Peyer's patch (tissue), 4 donors: ENCODE results near the gene BOC.

Experiments used
- CTCF ChIP-seq, 6 experiments: fragments of 450-650 bp in 4 of 6; fragments of 200-600 bp in 2 of 6; sonication (generic) in 1 of 6; IDR thresholded peaks; one replicate each; pipeline ENCODE4 v1.5.1; 2017 to 2019; ENCODE audit warnings: antibody characterized with exemption in 6 of 6, mild to moderate bottlenecking in 3 of 6, moderate library complexity in 1 of 6
- POLR2A ChIP-seq, 2 donors: fragments of 450-650 bp; IDR thresholded peaks; one replicate each; pipeline ENCODE4 v1.5.1; 2017; ENCODE audit warnings: antibody characterized with exemption in 2 of 2, mild to moderate bottlenecking in 2 of 2, moderate library complexity in 2 of 2

- TF ChIP-seq CTCF (IDR thresholded peaks at IDR 0.05) = no peak
- no peak for TF ChIP-seq POLR2A (IDR thresholded peaks at IDR 0.05)
These were observed 67.2 kb downstream of the BOC start for GRCh38 chr3:113278599-113278955.
